SU-DHL-6 (cell line): Measurements from ENCODE around the gene FOXP3.

Experiments used
- H2AFZ ChIP-seq: fragments of 200-600 bp; sonication (generic); 2 replicates; pipeline ENCODE4 v1.6.1; 2014; ENCODE audit warnings: low read depth, mild to moderate bottlenecking, moderate library complexity, mixed read lengths, antibody characterized with exemption, low read length; ENCODE audit not compliant: severe bottlenecking
- H3F3A ChIP-seq: fragments of 200-600 bp; shearing (Covaris generic); 2 replicates; pipeline ENCODE4 v1.6.0; 2016; ENCODE audit warnings: antibody characterized with exemption, mild to moderate bottlenecking; ENCODE audit not compliant: insufficient read depth
- H3K27ac ChIP-seq: fragments of 200-600 bp; sonication (generic); 2 replicates; pipeline ENCODE4 v1.5.1; 2016; ENCODE audit warnings: low read depth, mild to moderate bottlenecking, low read length, moderate library complexity, mixed read lengths
- H3K27me3 ChIP-seq: fragments of 200-600 bp; sonication (generic), shearing (Covaris generic); 2 replicates; pipeline ENCODE4 v1.6.0; 2014; ENCODE audit warnings: mild to moderate bottlenecking, low read length
- H3K36me3 ChIP-seq: fragments of 200-600 bp; sonication (generic); 2 replicates; pipeline ENCODE4 v1.6.1; 2014; ENCODE audit warnings: mild to moderate bottlenecking, low read length, mixed read lengths
- H3K4me2 ChIP-seq: fragments of 300-600, 200-600 bp; shearing (Covaris generic), sonication (generic); 2 replicates; pipeline ENCODE4 v1.6.0; 2014; ENCODE audit warnings: low read length, low read depth, mild to moderate bottlenecking; ENCODE audit not compliant: poor library complexity, severe bottlenecking
- H3K4me3 ChIP-seq: fragments of 200-600 bp; sonication (generic); 2 replicates; pipeline ENCODE4 v1.5.1; 2014; ENCODE audit warnings: antibody characterized with exemption, low read length, mild to moderate bottlenecking, mixed read lengths; ENCODE audit not compliant: insufficient read depth, poor library complexity, severe bottlenecking
- H3K79me2 ChIP-seq: fragments of 200-600 bp; sonication (generic); 2 replicates; pipeline ENCODE4 v1.6.1; 2014; ENCODE audit warnings: mild to moderate bottlenecking, low read length, moderate library complexity; ENCODE audit not compliant: insufficient read depth
- H3K9ac ChIP-seq: fragments of 200-600 bp; sonication (generic); 2 replicates; pipeline ENCODE4 v1.7.0; 2014; ENCODE audit warnings: mild to moderate bottlenecking, low read length
- H3K9me2 ChIP-seq: fragments of 200-600 bp; sonication (generic); replicated peaks from 2 replicates; pipeline ENCODE4 v1.6.1; 2014; ENCODE audit warnings: low read length; ENCODE audit not compliant: insufficient read depth
- H3K9me3 ChIP-seq: fragments of 200-600 bp; sonication (generic); 2 replicates; pipeline ENCODE4 v1.6.1; 2014; ENCODE audit warnings: low read length, mixed read lengths; ENCODE audit not compliant: insufficient read depth
- H4K20me1 ChIP-seq: fragments of 200-600 bp; sonication (generic); 2 replicates; pipeline ENCODE4 v1.6.1; 2014; ENCODE audit warnings: low read depth, mild to moderate bottlenecking, antibody characterized with exemption, low read length, moderate library complexity, mixed read lengths
- EZH2phosphoT487 ChIP-seq: fragments of 200-600 bp; sonication (generic), shearing (Covaris generic); conservative IDR thresholded peaks from 2 replicates; pipeline ENCODE4 v1.6.1; 2018; ENCODE audit warnings: mild to moderate bottlenecking, antibody characterized with exemption, low read length, moderate library complexity, mixed read lengths
- TF ChIP-seq, protein P1 (sequence below): fragments of 200-600 bp; sonication (generic); IDR thresholded peaks from one replicate; pipeline ENCODE4 v1.5.1; 2017; ENCODE audit warnings: antibody characterized with exemption, mild to moderate bottlenecking, low read length, moderate library complexity; ENCODE audit not compliant: insufficient read depth, poor library complexity, severe bottlenecking

FOXP3 gene

DNA sequence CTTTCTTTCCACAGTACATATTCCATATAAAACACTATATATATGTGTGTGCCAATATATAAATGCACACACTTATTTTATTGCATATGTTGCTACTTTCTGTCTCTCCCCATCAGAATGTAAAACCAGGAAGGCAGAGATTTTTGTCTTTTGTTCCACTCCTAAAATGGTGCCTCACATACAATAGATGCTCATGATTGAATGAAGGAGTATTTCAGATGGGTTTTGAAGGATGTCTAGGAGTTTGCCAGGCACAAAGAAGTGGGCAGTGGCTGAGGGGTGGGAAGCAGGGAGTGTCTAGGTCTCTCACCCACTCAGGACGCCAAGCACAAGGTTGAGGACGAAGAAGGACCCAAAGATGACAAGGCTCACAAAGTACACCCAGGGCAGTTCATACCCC, 36.8 kb downstream of the FOXP3 start:
- Histone ChIP-seq H3K4me3 (no peak overlapping the region), H3F3A (no peaks in the 10 kb centered on the region), H3K9me2 (no peaks in the 10 kb centered on the region), H3K36me3 (no peaks in the 10 kb centered on the region), H3K27ac (no peak overlapping the region), H3K4me2 (no peak overlapping the region), H2AFZ (no peak overlapping the region), H3K27me3 (no peaks in the 10 kb centered on the region), H4K20me1 (no peaks in the 10 kb centered on the region), H3K9ac (no peak overlapping the region), H3K9me3 (no peaks in the 10 kb centered on the region), H3K79me2 (no peaks in the 10 kb centered on the region)
- TF ChIP-seq EZH2phosphoT487: no peak
- TF ChIP-seq, protein P1, sequence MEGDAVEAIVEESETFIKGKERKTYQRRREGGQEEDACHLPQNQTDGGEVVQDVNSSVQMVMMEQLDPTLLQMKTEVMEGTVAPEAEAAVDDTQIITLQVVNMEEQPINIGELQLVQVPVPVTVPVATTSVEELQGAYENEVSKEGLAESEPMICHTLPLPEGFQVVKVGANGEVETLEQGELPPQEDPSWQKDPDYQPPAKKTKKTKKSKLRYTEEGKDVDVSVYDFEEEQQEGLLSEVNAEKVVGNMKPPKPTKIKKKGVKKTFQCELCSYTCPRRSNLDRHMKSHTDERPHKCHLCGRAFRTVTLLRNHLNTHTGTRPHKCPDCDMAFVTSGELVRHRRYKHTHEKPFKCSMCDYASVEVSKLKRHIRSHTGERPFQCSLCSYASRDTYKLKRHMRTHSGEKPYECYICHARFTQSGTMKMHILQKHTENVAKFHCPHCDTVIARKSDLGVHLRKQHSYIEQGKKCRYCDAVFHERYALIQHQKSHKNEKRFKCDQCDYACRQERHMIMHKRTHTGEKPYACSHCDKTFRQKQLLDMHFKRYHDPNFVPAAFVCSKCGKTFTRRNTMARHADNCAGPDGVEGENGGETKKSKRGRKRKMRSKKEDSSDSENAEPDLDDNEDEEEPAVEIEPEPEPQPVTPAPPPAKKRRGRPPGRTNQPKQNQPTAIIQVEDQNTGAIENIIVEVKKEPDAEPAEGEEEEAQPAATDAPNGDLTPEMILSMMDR: no peak

DNA sequence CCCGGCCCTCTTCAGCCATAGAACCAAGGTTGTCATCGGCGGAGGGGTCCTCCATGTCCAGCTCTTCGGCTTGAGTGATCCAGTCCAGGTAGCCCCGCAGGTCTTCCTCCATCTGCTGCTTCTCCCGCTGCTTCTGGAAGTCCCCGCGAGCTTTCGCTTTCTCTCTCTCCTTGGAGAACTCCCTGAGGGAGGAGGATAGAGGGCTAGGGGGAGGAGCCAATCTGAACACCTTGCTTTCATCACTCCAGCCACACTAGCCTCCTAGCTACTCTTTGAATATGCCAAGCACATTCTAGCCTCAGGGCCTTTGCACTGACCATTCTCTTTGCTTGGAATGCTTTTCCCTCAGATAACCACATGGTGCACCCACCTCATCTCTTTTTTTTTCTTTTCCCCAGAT, 37.6 kb downstream of the FOXP3 start:
- Histone ChIP-seq H3K27me3 (no peaks in the 10 kb centered on the region), H4K20me1 (no peaks in the 10 kb centered on the region), H3K9ac (no peak overlapping the region), H3K36me3 (no peaks in the 10 kb centered on the region), H3K4me2 (no peak overlapping the region), H3F3A (no peaks in the 10 kb centered on the region), H3K9me3 (no peaks in the 10 kb centered on the region), H2AFZ (no peak overlapping the region), H3K4me3 (no peak overlapping the region), H3K27ac (no peak overlapping the region), H3K9me2 (no peaks in the 10 kb centered on the region), H3K79me2 (no peaks in the 10 kb centered on the region)
- TF ChIP-seq EZH2phosphoT487: no peak
- TF ChIP-seq, protein P1: no peak

DNA sequence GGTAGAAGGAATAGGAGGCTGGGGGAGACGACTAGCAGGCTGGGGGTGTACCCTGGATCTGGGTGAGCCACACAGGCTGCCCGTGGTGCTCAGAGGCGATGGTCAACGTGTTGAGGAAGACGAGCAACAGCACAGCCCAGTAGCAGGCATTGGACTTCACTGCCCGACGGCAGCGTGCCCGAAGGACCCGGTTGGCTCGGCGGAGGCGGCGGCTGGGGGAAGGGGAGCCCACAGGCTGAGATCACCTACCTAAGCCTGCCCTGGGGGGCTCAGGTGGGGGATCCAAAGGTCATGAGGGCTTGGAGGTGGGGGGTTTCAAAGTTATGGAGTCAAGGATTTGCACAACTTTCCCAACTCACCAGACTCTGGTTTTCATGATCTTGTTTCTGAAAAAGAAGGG, 38.7 kb downstream of the FOXP3 start:
- no peak overlapping the region for H3K9ac ChIP-seq
- H3K4me3 ChIP-seq: no peak overlapping the region
- no peak overlapping the region for H3K4me2 ChIP-seq
- H3K79me2 ChIP-seq: no peaks in the 10 kb centered on the region
- no peaks in the 10 kb centered on the region for H3F3A ChIP-seq
- no peaks in the 10 kb centered on the region for H3K27me3 ChIP-seq
- H3K27ac ChIP-seq: no peak overlapping the region
- H4K20me1 ChIP-seq: no peaks in the 10 kb centered on the region
- no peaks in the 10 kb centered on the region for H3K36me3 ChIP-seq
- TF ChIP-seq, protein P1: no peak
- no peak for TF ChIP-seq EZH2phosphoT487
- H3K9me2 ChIP-seq: no peaks in the 10 kb centered on the region
- no peaks in the 10 kb centered on the region for H3K9me3 ChIP-seq
- H2AFZ ChIP-seq: no peak overlapping the region

DNA sequence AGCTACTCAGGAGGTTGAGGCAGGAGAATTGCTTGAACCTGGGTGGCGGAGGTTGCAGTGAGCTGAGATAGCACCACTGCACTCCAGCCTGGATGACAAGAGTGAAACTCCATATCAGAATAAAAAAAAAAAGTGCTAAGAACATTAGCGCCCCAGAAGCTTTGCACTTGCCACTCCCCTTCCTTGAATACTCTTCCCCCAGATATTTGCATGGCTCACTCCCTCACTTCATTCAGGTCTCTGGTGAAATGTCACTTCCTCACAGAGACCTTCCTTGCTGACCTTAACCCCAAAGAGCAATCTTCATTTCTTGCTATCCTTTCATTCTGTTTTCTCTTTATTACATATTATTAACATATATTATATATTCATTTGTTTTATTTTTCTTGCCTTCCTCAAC, 42.6 kb downstream of the FOXP3 start:
- no peak for TF ChIP-seq EZH2phosphoT487
- TF ChIP-seq, protein P1: no peak
- no peaks in the 10 kb centered on the region for H3K79me2 ChIP-seq
- H4K20me1 ChIP-seq: no peaks in the 10 kb centered on the region
- no peaks in the 10 kb centered on the region for H3K9me3 ChIP-seq
- H3K4me2 ChIP-seq: no peak overlapping the region
- no peaks in the 10 kb centered on the region for H3F3A ChIP-seq
- H3K27me3 ChIP-seq: no peaks in the 10 kb centered on the region
- H3K4me3 ChIP-seq: no peak overlapping the region
- H3K27ac ChIP-seq: no peak overlapping the region
- no peaks in the 10 kb centered on the region for H3K36me3 ChIP-seq
- no peak overlapping the region for H2AFZ ChIP-seq
- H3K9me2 ChIP-seq: no peaks in the 10 kb centered on the region
- no peak overlapping the region for H3K9ac ChIP-seq
